ENCODE results near the gene LNX2.

Gene LNX2

DNA sequence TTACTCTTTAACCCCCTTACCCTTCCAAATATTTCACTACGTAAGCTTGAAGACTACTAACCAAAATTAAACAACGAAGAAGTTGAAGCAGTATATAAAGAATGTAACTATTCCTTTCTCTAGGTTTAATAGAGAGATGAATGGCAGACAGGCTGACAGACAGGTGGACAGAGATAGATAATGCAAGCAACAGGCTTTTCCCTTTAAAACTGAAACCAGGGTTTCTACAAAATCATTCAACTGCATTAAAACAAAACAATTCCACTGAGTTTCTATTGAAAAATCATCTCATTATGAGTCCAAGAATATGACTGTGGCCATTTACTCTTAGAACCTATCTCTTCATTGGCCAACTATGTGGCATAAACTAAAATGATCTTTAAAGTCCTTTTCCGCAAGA, 15.2 kb downstream of the LNX2 start:
- DNase-seq: no peak

DNA sequence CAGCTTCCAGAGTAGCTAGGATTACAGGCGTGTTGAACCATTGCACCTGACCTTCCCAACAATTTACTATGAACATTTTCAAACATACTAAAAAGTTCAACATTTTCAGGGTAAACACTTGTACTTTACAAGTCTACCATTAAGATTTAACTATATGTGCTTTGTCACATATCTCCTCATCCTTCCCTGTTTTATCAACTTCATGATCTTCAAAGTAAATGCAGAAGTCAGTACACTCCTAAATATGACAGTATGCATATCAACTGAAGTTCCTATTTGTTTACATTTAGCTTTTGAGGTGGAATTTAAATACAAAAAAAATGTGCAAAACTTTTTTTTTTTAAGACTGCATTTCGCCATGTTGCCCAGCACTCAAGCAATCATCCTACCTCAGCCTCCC, 18.5 kb downstream of the LNX2 start:
- DNase-seq: no peak

DNA sequence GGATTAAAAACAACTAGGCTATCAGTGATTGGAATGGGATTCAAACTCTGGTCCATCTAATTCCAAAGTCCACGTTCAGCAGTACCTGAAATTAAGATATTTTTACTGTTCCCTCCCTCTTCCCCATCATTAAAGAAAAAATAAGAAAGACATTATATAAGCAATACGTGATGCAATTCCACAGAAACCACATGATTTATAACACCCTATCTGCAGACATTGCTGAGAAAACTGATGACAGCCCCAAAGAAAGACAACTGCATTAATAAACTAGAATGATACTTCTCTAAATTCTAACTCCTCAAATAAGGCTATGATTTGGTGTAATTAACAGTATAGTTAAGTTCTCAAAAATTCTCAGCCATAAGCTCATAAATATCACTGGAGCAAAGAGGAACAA, 19.1 kb downstream of the LNX2 start:
- DNase-seq: no peak

DNA sequence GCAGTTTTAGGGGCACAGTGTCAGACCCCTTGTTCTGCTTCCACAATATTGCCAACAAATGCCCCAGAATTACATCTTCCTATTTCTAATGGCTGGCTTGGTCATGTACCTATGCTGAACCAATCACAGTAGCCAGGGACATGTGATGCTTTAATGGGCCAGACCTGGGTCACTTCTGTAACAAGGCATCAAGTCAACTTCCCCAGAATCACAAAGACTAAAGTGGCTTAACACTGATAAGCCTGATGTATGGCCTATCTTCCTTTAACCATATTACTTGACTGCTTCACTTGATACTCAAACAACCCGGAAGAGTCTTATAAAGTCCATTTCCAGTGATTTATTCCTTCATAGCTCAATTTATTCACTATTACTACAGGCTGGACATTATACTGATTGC, 19.6 kb downstream of the LNX2 start:
- DNase-seq: no peak

DNA sequence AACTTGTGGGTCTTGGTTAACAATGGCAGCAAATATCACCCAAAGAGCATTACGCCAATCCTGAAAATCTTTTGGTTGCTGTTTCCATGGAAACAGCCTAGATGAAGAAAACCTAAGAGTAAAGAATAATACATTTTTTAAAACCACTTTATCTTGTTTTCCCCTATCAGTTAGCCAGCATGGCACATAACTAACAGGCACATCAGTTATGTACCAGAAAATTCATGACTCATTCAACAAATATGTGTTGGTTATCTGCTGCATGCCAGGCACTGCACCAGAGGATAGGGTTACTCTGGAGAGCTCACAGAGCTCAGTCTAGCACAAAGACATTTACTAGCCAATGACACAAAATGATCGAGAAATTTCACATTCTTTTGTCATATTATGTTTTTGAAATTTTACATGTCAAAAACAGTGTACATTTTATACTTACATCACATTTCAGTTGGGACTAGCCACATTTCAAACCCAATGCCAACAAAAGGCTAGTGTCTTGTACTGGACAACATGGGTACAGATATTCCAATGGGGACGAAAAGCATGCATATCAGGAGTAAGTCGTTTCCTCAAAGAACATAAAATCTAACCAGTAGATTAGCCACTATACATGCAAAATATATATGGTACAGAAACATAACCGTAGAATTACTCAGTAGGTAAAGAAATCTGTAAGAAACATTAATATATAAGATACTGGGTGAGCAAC, 20.3 kb downstream of the LNX2 start:
- no peak for DNase-seq

DNA sequence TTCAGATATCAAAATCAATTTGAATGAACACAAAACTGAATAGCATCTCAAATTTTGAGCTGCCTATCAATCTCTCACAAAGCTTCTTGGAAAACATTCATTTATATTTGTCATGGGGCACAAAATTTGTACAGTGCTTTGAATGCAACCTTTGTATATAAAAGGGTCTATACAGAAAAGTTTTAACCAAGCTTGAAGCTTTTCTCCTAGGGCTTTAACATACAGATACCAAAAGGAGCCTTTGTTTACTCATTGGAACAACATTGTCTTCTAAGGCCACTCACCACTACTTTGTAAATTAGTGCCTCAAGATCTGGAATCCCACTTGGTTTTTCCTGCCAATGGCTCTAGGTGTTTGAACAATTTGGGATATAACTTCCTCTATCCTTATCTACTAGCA, 21.2 kb downstream of the LNX2 start:
- DNase-seq: no peak

DNA sequence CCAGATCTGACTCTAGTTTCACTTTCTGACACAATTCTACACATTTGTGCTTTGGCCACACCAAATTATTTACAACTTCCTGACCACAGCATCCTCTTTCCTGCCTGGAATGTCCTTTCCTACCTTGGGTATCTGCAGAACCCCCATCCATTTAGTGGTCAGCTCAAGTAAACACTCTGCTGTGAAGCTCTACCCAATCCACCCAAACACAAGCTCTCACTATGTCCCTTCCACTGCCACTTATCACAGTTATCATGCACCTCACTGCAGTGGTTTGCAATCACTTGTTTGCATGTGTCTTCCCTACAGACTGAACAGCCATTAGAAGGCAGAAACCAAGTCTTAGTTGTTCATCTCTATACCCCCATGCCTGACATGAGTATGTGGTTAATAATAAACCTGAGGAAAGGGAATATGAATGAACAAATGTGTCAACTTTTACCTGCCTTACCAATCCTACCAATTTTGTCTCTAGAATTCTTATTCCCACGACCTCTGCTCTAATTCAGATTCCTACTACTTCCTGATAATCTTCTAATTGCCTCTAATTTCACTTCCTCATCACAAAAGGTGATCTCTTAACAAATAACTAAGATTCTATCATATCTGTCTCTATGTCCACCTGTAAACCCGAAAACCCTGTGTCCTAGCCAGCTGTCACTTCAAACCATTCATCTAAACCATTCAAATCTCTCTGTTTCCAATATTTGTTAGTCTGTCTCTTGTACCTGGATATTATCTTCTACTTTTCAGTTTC, 25.1 kb downstream of the LNX2 start:
- DNase-seq: no peak

DNA sequence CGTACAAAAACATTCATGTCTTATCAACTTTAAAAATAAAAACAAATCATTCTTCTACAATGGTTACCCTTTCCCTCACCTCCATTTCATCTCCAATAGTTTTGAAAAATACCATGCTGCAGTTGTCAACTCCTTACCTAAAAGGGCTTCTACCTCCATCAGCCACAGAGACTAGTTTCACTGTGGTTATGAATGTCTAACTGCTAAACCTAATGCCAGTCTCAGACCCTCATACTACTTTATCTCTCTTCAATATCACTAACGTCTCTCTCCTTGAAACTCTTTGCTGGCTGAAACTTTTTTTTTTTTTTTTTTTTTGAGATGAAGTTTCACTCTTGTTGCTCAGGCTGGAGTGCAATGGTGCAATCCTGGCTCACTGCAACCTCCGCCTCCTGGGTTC, 27.1 kb downstream of the LNX2 start:
- no peak for DNase-seq

DNA sequence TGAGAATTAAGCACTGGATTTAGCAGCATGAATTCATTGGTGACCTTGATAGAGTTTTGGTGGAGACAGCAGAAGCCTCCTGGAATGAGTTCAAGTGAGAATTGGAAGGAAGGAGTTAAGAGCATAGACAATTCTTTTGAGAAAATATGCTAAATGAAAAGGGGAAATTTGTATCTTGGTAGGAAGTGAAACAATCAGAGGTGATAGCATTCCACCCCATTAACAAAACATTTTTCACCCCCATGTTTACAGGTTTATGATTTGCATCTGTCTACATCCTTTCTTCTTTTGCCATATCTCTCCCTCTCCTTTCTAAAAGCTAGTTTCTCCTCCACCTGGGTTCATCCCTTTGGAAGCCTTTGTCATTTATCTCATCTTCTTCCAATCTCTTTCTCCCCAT, 27.5 kb downstream of the LNX2 start:
- no peak for DNase-seq

DNA sequence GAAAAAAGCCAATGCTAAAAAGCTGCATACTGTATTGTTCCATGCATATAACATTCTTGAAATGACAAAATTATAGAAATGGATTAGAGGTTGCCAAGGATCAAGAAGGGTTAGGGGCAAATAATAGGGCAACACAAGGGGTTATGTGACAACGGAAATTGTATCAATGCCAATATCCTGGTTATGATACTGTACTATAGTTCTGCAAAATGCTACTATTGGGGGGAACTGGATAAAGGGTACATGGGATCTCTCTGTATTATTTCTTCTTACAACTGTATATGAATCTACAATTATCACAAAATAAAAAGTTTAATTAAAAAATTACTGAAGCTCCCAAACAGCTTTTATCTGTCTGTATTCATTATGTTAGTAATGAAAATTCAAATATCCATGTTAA, 31.9 kb downstream of the LNX2 start:
- no peak for DNase-seq

DNA sequence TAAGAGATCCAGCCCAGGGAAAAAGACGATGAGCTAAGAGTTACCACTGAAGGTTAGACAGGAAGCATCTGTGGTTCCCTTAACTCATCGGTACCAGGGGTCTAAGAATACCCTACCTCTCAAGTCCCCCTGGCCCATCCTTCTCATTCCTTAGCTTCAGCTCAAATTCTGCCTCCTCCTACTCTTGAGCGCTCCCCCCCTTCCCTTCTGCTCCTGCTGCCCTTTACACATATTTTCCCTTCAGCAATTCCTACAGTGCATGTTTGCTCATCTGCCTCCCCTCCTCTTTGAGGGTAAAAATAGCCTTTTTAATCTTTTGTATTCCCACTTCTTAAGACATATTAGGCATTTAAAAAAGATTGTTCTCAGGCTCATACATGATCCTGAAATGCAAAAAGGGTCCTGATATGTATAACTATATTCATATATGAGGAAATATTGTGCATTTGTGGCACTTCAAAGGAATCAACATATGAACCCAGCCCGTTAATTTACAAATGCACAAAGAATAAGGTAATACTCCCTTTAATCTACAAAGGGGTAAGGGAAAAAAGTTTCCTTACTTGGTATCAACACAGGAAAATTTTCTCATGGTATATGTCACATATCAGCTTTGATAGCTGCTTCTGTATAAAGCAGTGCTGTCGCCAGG, 33.1 kb downstream of the LNX2 start:
- no peak for DNase-seq

DNA sequence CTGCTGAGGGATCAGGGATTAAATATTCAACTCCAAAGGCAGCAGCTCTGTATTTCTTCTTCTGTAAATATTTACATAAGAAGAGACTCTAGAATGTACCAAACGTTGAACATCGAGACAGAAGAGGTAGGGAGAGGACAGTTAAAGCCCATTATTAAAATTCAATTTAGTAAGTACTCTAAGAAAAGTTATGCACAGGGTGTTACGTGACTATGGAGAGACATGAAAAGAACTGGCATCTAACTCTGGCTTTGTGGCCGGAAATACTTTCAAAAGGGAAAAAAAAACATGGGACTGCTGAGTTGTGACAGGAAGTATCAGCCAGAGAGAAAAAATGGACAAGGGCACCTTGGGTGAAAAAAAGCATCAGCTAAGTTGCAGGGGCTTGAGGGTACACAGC, 36.7 kb downstream of the LNX2 start:
- no peak for DNase-seq

DNA sequence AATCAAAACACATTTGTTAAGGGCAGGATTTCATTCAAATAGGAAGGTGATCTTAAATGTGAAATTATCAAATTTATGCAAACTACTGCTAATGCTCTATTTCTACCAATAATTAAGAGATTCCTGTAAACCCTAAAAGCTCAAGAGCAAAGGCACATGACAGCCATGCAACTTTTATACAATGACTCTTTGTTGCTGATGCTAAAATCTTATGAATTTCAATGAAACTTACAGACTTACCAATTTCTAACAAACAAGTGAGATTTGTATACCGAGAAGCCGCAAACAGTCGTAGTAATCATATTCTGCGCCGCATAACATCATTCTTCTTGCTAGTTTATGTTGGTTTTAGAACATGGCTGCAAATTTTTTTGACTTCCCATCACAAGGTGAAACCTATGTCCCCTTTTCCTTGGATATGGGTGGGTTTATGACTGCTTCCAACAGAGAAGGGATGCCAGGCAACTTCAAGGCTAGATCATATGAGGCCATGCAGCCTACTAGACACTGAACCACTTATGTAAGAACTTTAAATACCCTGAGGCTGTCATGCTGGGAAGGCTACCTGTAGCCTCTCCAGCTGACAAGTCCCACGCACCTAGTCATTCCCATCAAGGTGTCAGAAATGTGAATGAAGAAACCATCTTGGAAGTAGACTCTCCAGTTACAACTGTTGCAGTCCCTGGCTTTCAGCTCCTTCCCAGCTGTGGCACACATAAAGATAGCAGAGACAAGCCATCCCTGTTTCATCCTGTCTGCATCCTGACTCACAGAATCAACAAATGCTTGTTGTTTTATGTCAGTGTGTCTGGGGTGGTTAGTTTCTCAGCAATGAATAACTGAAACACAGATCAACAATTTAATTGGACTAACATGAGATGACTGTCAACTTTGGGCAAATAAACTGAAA, 42.0 kb downstream of the LNX2 start:
- DNase-seq: no peak

DNA sequence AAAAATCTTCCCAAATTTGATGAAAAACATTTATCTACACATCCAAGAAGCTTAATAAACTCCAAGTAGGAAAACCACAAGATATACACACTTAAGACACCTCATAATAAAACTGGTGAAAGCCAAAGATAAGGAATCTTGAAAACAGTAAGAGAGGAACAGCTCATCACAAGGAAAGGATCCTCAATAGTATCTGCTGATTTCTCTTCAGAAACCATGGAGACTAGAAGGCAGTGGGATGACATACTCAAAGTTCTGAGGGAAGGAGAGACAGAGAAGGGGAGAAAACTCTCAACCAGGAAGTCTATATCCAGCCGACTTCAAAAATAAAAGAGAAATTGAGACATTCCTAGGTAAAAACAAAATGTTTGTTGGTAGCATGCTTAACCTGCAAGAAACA, 45.7 kb downstream of the LNX2 start:
- DNase-seq: no peak

DNA sequence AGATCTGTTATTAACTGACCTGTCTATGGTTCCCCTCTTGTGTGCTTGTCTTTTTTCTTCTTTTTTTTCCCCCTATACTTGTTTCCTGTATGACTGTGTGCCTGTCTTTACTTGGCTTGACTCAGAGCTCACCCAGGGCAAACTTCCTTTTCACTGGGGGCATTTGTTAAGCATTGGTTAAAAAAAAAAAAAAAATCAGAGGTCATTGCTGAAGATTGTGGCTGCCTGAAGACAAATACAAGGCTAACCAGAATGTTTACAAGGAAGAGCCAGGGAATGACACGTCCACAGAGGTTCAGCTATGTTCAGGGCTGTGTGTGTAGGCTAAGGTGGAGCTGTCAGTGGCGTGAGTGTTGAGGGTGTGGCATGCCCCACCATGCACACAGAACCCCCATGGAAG, 47.1 kb downstream of the LNX2 start:
- no peak for DNase-seq

DNA sequence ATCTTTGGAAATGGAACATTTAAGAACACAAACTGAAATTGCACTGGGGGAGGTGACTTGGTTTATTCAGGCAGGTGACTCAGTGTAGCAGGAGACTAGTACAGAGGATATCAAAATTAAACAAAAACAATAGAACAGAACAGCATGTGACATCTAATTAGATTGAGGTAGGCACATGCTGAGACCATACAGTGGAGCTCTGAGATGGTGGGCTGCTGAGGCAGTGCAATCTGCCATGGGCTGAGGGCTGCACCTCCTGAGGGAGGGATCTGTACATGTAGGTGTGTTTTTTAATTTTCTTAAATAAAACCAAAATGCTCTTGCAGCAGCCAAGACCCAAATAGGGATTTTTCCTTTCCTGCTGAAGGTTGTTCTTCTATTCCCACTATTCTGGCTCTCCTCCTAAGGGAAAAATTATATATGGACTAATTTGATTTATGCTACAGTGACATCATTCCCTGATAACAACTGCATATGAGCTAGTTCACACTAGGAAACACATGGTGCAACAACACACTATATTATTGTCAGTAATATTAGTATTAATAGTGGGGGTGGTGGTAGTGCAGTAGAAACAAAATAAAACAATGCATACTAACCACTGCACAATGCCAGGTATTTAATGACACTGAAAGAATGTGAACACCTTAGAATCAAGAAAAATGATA, 48.0 kb downstream of the LNX2 start:
- DNase-seq: no peak

DNA sequence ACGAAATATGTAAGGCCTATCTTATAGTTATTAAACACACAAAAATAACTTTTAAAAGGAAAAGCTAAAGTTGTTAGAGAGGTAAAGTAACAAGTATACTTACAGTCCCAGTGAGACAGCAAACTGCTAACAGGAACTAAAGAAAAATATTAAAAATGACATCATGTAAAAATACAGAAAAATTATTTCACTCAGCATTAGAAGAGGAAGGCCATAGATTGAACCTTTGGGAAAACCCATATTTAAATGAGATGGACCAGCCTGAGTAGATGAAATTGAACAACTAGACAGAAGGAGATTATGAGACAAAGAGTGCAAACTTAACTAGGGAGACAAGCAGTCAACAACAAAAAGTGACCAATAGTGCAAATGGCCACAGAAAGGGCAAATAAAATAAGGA, 49.4 kb downstream of the LNX2 start:
- DNase-seq: no peak

DNA sequence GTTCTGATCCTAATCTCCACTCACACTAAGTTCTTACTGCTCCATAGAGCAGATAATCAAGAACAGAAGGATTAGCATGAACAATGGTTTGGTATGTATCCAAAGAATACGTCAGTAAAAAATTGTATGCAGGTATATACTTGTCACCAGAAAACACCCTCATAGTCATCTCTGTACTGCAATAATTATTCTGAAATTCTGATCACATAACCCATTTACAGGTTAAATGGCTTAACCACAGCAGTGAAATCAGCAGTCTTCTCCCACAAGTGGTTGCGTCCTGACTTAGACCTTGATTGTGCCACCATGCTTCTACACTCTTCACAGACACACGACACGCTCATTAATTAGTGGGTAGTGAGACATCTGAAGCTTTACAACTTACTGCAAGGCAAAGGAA, 50.9 kb downstream of the LNX2 start:
- DNase-seq: no peak

DNA sequence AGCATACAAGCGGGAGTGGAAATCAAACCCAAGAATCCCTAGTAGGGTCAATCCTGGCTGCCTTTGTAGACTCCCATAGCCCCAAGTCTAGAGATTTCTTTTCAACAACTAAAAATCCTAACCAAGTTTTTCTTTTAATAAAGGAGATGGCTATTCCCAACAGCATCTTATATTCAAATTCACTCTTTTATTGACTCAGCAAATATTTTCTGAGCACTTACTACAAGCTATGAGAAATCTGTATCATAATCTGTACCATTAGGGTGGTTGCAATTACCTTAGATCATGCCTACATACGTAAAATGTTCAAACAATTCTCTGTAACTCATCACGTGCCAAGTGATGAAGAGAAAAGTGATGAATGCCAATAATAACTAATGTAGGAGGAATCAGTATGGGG, 54.5 kb downstream of the LNX2 start:
- DNase-seq: no peak

DNA sequence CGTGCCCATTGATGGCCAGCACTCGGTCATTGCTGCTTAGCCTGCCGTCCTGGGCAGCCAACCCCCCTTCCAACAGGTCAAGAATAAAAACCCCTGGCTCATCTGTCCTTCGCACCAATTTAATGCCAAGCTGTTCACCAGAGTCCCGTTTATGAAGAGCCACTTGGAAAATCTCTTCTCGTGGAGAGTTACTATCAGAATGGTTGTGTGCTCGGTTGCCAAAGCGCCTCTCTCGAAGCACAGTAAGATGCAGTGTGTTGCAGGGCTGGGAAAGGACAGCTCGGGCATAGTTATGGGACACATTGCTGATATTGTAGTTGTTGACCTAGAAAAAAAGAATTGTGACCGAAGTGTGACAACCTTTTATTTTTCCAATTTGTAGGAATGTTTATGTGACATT, 57.9 kb downstream of the LNX2 start:
- no peak for DNase-seq

DNA sequence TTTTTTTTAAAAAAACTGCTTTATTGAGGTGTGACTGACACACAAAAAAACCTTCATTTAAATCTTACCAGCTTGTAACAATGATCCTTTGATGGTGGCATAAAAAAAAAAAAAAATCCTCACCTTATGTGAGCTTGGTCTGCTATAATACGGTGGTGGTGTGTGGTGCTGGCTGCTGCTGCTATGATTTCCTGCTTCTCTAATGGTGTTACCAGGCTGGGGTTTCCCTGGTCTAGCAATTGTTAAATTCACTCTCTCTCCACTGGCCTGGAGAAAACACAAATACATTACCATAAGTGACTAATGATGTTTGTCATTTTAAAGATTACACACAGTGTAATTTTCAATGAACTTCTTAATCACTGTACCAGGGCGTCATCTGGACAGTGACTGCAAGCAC, 60.6 kb downstream of the LNX2 start:
- DNase-seq: no peak

DNA sequence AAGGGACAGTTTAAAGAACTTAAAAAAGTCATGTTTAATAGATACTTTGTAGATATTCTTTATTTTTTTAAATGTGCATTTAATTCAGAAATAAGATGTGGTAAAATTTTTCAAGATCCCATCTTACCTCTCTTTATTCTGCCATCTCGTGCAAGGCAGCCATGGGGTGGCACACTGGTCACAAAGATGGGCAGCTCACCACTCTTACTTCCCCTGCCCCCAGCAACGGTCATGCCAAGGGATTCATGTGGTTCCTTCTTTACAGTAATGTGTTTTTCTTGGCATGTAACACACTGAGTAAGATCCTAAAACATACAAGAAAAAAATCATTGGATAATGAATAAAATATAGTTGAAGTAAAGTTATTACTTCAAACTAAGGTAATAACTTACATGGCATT, 64.2 kb downstream of the LNX2 start:
- DNase-seq: no peak

DNA sequence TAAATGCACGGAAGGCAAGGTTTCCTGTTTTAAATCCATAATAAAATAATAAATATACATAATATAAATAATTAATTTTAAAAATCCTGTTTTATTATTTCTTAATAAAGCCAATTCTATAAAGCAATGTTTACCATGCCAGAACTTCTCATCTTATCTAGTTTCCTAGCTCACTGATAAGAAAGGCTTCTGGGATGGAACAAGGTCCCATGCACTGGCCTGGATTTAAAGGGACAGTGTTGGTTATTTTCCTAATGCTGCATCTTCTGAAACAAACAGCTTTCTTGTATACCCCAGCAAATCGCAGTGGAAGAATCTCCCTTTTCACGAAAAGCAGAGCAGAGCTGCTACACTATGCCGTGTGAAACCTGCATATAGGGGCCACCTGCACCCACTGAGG, 68.8 kb downstream of the LNX2 start:
- DNase-seq: no peak
